IMR-90 (cell line): ENCODE results near the gene PRLH. TPM values are rescaled to one million over a fixed set of nuclear protein-coding genes. Genes with fewer than 3 reads are reported as not detected.

ENCODE experiments used
- ATAC-seq: fragments of 200-7000 bp; cut with Tn5 transposase; 2 replicates; pipeline ENCODE4 v1.9.1; 2020; ENCODE audit warnings: low read depth, mild to moderate bottlenecking, moderate library complexity
- BruUV-seq: library from RNA; stranded (reverse); fragments of 400-500 nt; replicated peaks from 2 replicates; lab custom pipeline; 2021; lab: Mats Ljungman, UMichigan
- CTCF ChIA-PET: fragments of 300-600 bp; formaldehyde crosslinking; extraction: SDS; loops from one replicate; lab custom pipeline; 2021; ENCODE audit warnings: antibody characterized with exemption; lab: Yijun Ruan, JAX
- POLR2A ChIA-PET: fragments of 300-600 bp; sonication (Branson Sonifier 250); formaldehyde crosslinking; loops from one replicate; lab custom pipeline; 2022; ENCODE audit warnings: antibody characterized with exemption; ENCODE audit not compliant: unreplicated experiment; lab: Charles Lee
- DNase-seq: peaks from one replicate; pipeline ENCODE4 v3.0.0; 2013
- H2AFZ ChIP-seq: replicated peaks from 2 replicates; pipeline ENCODE3; 2013; ENCODE audit warnings: low read length, mild to moderate bottlenecking; ENCODE audit not compliant: poor library complexity
- H2AK5ac ChIP-seq: 2 replicates; pipeline ENCODE4 v1.6.1; 2013; ENCODE audit warnings: low read depth, low read length, inconsistent platforms
- H2AK9ac ChIP-seq: replicated peaks from 2 replicates; pipeline ENCODE3; 2013; ENCODE audit warnings: mild to moderate bottlenecking, low read depth, low read length, moderate library complexity; ENCODE audit not compliant: poor library complexity
- H2BK120ac ChIP-seq: 2 replicates; pipeline ENCODE4 v1.6.1; 2013; ENCODE audit warnings: low read depth, low read length, inconsistent platforms
- H2BK15ac ChIP-seq: 3 replicates; pipeline ENCODE4 v1.6.1; 2013; ENCODE audit warnings: low read depth, low read length, inconsistent platforms
- H2BK20ac ChIP-seq: 2 replicates; pipeline ENCODE4 v1.6.1; 2013; ENCODE audit warnings: low read depth, mild to moderate bottlenecking, inconsistent platforms, low read length, moderate library complexity
- H2BK5ac ChIP-seq: 2 replicates; pipeline ENCODE4 v1.6.1; 2013; ENCODE audit warnings: mild to moderate bottlenecking, low read depth, low read length, inconsistent platforms; ENCODE audit not compliant: poor library complexity, severe bottlenecking
- H3K14ac ChIP-seq: replicated peaks from 2 replicates; pipeline ENCODE4 v1.6.1; 2013; ENCODE audit warnings: low read depth, low read length, inconsistent platforms
- H3K18ac ChIP-seq: 2 replicates; pipeline ENCODE4 v1.6.1; 2013; ENCODE audit warnings: low read depth, low read length, control low read depth
- H3K23ac ChIP-seq: 2 replicates; pipeline ENCODE4 v1.6.1; 2013; ENCODE audit warnings: low read depth, low read length, inconsistent platforms
- H3K27ac ChIP-seq: 2 replicates; pipeline ENCODE4 v1.5.1; 2013; ENCODE audit warnings: mild to moderate bottlenecking, control low read depth, low read length; ENCODE audit not compliant: insufficient read depth
- H3K27me3 ChIP-seq: 2 replicates; pipeline ENCODE4 v1.6.1; 2013; ENCODE audit warnings: low read length; ENCODE audit not compliant: control insufficient read depth, insufficient read depth
- H3K36me3 ChIP-seq: 2 replicates; pipeline ENCODE4 v1.6.1; 2013; ENCODE audit warnings: low read length, mixed read lengths; ENCODE audit not compliant: control insufficient read depth, insufficient read depth
- H3K4ac ChIP-seq: 2 replicates; pipeline ENCODE4 v1.6.1; 2013; ENCODE audit warnings: low read depth, low read length, inconsistent platforms
- H3K4me1 ChIP-seq: 2 replicates; pipeline ENCODE4 v1.6.1; 2013; ENCODE audit warnings: low read length, mixed read lengths; ENCODE audit not compliant: control insufficient read depth, insufficient read depth
- H3K4me2 ChIP-seq: 2 replicates; pipeline ENCODE4 v1.6.1; 2013; ENCODE audit warnings: low read depth, mild to moderate bottlenecking, control low read depth, low read length, moderate library complexity
- H3K4me3 ChIP-seq: 2 replicates; pipeline ENCODE4 v1.5.1; 2013; ENCODE audit warnings: low read depth, mild to moderate bottlenecking, control low read depth, low read length, moderate library complexity; ENCODE audit not compliant: insufficient read depth
- H3K56ac ChIP-seq: 2 replicates; pipeline ENCODE4 v1.6.1; 2013; ENCODE audit warnings: low read length, inconsistent platforms; ENCODE audit not compliant: insufficient read depth; ENCODE audit errors: extremely low read depth
- H3K79me1 ChIP-seq, 2 experiments: 2 replicates each; pipeline ENCODE4 v1.6.1; 2013; ENCODE audit warnings: low read length in 2 of 2, inconsistent platforms in 1 of 2, low read depth in 1 of 2
- H3K9ac ChIP-seq: 2 replicates; pipeline ENCODE4 v1.6.1; 2013; ENCODE audit warnings: low read depth, low read length, control low read depth
- H3K9me1 ChIP-seq: 2 replicates; pipeline ENCODE4 v1.6.1; 2013; ENCODE audit warnings: low read length, inconsistent platforms; ENCODE audit not compliant: insufficient read depth
- H3K9me3 ChIP-seq: 2 replicates; pipeline ENCODE4 v1.6.1; 2013; ENCODE audit warnings: low read length; ENCODE audit not compliant: control insufficient read depth, insufficient read depth
- H4K20me1 ChIP-seq: 2 replicates; pipeline ENCODE4 v1.6.1; 2013; ENCODE audit warnings: low read length, inconsistent platforms; ENCODE audit not compliant: insufficient read depth
- H4K5ac ChIP-seq: 2 replicates; pipeline ENCODE4 v1.6.1; 2013; ENCODE audit warnings: mild to moderate bottlenecking, low read depth, low read length, control low read depth
- H4K8ac ChIP-seq, 2 experiments: 2 replicates each; pipeline ENCODE4 v1.6.1; 2013; ENCODE audit warnings: low read depth in 2 of 2, low read length in 2 of 2, control low read depth in 1 of 2, inconsistent platforms in 1 of 2
- H4K91ac ChIP-seq: 2 replicates; pipeline ENCODE4 v1.6.1; 2013; ENCODE audit warnings: low read depth, low read length, inconsistent platforms; ENCODE audit not compliant: insufficient read depth
- MAFK ChIP-seq: IDR thresholded peaks from 2 replicates; pipeline ENCODE4 v1.6.1; 2012; ENCODE audit warnings: low read depth, low read length, improper control_type of control experiment
- MXI1 ChIP-seq: IDR thresholded peaks from 2 replicates; pipeline ENCODE4 v1.6.1; 2012; ENCODE audit warnings: low read depth, mild to moderate bottlenecking, low read length, moderate library complexity, borderline replicate concordance
- POLR2A ChIP-seq: IDR thresholded peaks from 2 replicates; pipeline ENCODE4 v1.6.1; 2012; ENCODE audit warnings: mild to moderate bottlenecking, low read depth, low read length
- RFX5 ChIP-seq: IDR thresholded peaks from 2 replicates; pipeline ENCODE4 v1.8.0; 2012; ENCODE audit warnings: low read depth, mild to moderate bottlenecking, low read length, moderate library complexity
- SMC3 ChIP-seq: fragments of 150-350 bp; IDR thresholded peaks from 2 replicates; pipeline ENCODE4 v1.6.1; 2016; ENCODE audit warnings: low read depth, mild to moderate bottlenecking, antibody characterized with exemption, low read length, moderate library complexity
- WGBS, 2 experiments: methylation state at CpG; one replicate each; pipeline versions ENCODE4 v1.1.5 to v1.1.7; 2013; ENCODE audit warnings: missing lambda C conversion rate in 2 of 2; ENCODE audit not compliant: insufficient read length in 1 of 2; ENCODE audit errors: extremely low coverage in 2 of 2; 5-methylcytosine and 5-hydroxymethylcytosine counted together
- dilution Hi-C: fragments of 300-500 bp; cut with HindIII; formaldehyde crosslinking; loops from one replicate; pipeline ENCODE4 v1.14.3; 2018; ENCODE audit warnings: low sequenced_read_pairs; ENCODE audit not compliant: unreplicated experiment
- in situ Hi-C: fragments of 300-500 bp; cut with MboI; formaldehyde crosslinking; loops from 3 replicates; pipeline ENCODE4 v1.14.3; 2019; ENCODE audit warnings: low sequenced_read_pairs, inconsistent platforms, mixed read lengths
- intact Hi-C: fragments of 100-400 bp; cut with micrococcal nuclease; formaldehyde crosslinking; loops from 2 replicates; pipeline ENCODE4 v1.10.0; 2022
- polyA plus RNA-seq, 3 experiments: library from polyadenylated mRNA; depleted of rRNA; stranded (reverse); fragments of >200 nt; gene quantifications; 2 replicates each; pipeline ENCODE4 v1.2.3, GENCODE V29; 2012; ENCODE audit warnings: low replicate concordance in 1 of 3
- total RNA-seq: library from RNA; depleted of rRNA; stranded (reverse); fragments of >200 nt; gene quantifications from 2 replicates; pipeline ENCODE4 v1.2.3, GENCODE V29; 2012
- TF ChIP-seq, protein P1 (sequence below): fragments of 150-350 bp; IDR thresholded peaks from 2 replicates; pipeline ENCODE4 v1.6.1; 2016; ENCODE audit warnings: low read depth, mild to moderate bottlenecking, low read length, moderate library complexity, borderline replicate concordance

The PRLH gene
- total and polyA plus RNA-seq, 2 of the 4 experiments (the other 2 are of a cell fraction), result not detected

DNA sequence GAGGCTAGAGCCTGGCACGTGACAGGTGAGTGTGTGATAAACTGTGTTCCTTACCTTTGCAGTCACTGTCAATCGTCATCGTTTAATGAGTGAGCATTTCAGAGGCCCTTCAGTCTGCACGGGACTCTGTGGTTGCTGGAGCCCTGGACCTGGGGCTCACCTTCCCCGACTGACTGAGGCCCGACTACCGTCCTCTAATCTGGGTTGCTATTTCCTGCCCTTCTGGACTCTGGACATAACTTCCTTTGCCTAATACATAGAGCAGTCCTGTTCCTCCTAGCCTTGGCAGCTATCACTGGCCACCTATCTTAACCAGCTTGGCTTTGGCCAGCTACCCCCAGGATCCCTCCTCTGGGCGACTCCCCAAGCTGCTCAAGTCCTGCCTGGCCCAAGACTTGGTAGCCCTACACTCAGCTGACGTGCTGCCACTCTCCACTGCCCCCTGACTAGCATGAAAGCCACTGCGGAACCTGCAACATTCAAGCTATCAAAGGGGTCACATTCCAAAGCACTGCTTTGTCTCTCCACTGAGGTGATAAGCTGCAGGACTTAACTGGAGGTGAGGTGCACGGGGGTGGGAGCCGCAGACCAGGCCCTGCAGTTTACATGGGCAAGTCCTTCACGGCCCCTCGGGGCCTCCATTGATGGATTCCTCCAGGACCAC lies 35.2 kb downstream of the PRLH start:
- Histone ChIP-seq H3K36me3 (no peaks in the 10 kb centered on the region), H2BK20ac (no peak overlapping the region; the same call in 1 of the 2 replicates), H3K4me3 (no peak overlapping the region), H2BK15ac (no peak overlapping the region), H3K23ac (no peak overlapping the region), H3K27me3 (no peaks in the 10 kb centered on the region), H2BK5ac (no peak overlapping the region), H3K9ac (no peak overlapping the region), H2BK120ac (no peak overlapping the region), H4K91ac (no peak overlapping the region), H3K9me3 (no peaks in the 10 kb centered on the region), H2AFZ (peak overlapping the region; percentile 7), H4K20me1 (no peaks in the 10 kb centered on the region), H3K18ac (no peak overlapping the region), H2AK5ac (0 out of 2 replicates have a peak overlapping the region, but pooled peaks have one; percentile 62), H3K79me1 (no peaks in the 10 kb centered on the region), H4K8ac (no peak overlapping the region), H3K4me2 (no peak overlapping the region), H3K14ac (no peak overlapping the region), H3K4ac (peak overlapping the region; percentile 13; the same call in 1 of the 2 replicates), H3K9me1 (peaks cover 9% of the 10 kb centered on the region; the same call in 1 of the 2 replicates), H2AK9ac (no peak overlapping the region), H4K5ac (no peak overlapping the region), H3K4me1 (peaks cover 7% of the 10 kb centered on the region), H3K56ac (no peak overlapping the region), H3K27ac (no peak overlapping the region)
- TF ChIP-seq MAFK (no peak), SMC3 (no peak), RFX5 (no peak), POLR2A (no peak), MXI1 (no peak)
- TF ChIP-seq, protein P1, sequence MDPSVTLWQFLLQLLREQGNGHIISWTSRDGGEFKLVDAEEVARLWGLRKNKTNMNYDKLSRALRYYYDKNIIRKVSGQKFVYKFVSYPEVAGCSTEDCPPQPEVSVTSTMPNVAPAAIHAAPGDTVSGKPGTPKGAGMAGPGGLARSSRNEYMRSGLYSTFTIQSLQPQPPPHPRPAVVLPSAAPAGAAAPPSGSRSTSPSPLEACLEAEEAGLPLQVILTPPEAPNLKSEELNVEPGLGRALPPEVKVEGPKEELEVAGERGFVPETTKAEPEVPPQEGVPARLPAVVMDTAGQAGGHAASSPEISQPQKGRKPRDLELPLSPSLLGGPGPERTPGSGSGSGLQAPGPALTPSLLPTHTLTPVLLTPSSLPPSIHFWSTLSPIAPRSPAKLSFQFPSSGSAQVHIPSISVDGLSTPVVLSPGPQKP, result no peak
- dilution Hi-C loops, result no loop called here
- intact Hi-C loops, result loop anchor here (5.0 kb wide), 1 partner anchor 141 kb away; no protein-coding TSS in a partner anchor
- ChIA-PET POLR2A (no interaction called here), CTCF (interaction anchor here (0.6 to 2.1 kb wide), 3 partner anchors 12 to 20 kb away, joined by 3 to 7 read pairs (median 4); no protein-coding TSS in a partner anchor)
- BruUV-seq, result no TSS peak
- DNase-seq (no peak), ATAC-seq (no peak)
- 90% methylated on average over 2 of the region's 14 CpGs; no CpG with 5 or more reads in 1 of the 2 experiments for WGBS, 2 experiments
- in situ Hi-C loops, result no loop called here
